NT2/D1 (cell line): ENCODE data around the gene QPRT.
"Not testable (repeated sequence)": the region's sequence is repeated elsewhere in the genome, so short reads cannot be mapped to it uniquely, and the experiment has no call there.

Experiments used
- SUZ12 ChIP-seq: IDR thresholded peaks from 2 replicates; pipeline ENCODE4 v1.6.1; 2011; ENCODE audit not compliant: insufficient read length, insufficient read depth; ENCODE audit errors: extremely low read depth
- YY1 ChIP-seq: IDR thresholded peaks from 2 replicates; pipeline ENCODE4 v1.6.1; 2011; ENCODE audit not compliant: insufficient read length, insufficient read depth
- ZNF274 ChIP-seq: IDR thresholded peaks from 2 replicates; pipeline ENCODE4 v1.6.1; 2011; ENCODE audit warnings: mild to moderate bottlenecking, low read depth, low read length

DNA sequence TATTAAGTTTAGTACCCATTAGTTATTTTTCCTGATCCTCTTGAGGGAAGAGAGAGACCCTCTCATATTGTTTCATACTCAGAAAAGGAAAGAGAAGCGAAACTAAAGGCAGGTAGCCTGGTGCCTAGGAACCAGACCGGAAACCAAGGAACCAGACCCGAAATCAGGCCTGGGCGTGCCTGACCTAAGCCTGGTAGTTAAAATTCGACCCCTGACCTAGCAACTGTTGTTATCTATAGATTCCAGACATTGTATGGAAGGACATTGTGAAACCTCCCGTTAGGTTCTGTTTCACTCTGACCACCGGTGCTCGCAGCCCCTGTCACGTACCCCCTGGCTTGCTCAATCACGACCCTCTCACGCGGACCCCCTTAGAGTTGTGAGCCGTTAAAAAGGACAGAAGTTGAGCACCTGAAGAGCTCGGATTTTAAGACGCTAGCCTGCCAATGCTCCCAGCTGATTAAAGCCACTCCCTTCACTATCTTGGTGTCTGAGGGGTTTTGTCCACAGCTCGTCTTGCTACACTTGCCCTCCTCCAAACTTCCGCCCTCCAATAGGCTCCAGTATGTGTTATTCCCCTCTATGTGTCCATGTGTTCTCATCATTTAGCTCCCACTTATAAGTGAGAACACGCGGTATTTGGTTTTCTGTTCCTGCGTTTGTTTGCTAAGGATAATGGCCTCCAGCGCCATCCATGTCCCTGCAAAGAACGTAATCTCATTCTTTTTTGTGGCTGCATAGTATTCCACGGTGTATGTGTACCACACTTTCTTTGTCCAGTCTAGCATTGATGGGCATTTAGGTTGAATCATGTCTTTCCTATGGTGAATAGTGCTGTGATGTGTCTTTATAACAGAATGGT is 10.7 kb downstream of the QPRT start:
- not testable (repeated sequence) for TF ChIP-seq ZNF274, SUZ12, YY1
